ENCODE measurements around the gene EGF.

The EGF gene

DNA sequence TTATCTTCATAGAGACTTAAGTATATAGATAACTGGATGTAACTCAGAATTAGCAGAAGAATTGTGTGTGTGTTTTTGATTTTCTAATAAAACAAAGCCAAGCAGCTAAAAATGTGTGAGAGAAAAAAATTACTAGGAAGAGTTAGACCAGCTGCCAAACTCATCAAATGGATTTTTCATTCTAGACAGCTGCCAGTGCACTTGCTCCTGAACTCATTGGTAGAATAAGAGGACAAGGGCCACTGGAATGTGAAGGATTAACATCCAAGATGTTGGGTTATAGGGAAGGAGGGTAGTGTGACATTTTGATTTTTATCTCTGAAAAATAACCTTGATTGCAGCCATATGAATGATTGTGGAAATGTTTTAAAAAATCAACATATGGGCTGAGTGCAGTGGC lies 49.7 kb downstream of the EGF start:
- DNase-seq (ENCODE audit: low spot score) = no peak

DNA sequence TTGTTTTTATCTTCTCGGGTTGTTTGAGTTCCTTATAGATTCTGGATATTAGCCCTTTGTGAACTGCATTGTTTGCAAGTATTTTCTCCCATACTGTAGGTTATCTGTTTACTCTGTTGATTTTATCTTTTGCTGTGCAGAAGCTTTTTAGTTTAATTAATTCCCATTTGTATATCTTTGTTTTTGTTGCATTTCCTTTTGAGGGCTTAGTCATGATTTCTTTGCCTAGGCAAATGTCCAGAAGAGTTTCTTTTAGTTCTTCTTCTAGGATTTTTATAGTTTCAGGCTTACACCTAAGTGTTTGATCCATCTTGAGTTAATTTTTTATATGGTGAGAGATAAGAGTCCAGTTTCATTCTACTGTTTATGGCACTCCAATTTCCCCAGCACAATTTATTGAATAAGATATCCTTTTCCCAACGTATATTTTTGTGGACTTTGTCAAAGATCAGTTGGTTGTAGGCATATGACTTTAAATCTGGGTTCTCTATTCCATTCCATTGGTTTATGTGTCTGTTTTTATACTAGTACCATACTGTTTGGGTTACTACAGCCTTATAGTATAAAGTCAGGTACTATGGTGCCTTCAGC lies 54.3 kb downstream of the EGF start:
- no peak for DNase-seq (ENCODE audit: low spot score)

DNA sequence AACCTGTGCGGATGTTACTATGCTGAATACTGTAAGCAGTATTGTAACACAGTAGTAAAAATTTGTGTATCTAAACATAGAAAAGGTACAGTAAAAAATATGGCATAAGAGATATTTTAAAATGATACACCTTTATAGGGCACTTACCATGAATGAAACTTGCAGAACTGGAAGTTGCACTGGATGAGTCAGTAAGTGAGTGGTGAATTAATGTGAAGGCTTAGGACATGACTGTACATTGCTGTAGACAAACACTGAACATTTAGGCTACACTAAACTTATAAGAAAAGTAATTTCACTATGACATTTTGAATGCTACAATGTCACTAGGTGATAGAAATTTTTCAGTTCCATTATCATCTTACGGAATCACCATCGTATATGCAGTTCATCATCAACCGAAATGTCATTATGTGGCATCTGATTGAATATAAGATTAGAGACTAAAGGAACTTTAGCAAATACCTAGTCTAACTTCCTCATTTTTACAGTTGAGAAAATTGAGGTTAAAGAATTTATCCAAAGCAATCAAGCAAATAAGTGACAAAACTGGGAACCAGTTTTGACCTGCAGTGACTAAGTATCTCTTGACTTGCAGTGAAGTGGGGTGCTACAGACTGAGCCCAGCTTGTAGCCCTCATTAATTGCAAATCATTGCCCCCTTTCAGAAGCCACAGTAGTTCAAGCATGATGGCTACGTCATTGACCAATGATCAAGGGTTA lies 55.3 kb downstream of the EGF start:
- DNase-seq (ENCODE audit: low spot score) = no peak

DNA sequence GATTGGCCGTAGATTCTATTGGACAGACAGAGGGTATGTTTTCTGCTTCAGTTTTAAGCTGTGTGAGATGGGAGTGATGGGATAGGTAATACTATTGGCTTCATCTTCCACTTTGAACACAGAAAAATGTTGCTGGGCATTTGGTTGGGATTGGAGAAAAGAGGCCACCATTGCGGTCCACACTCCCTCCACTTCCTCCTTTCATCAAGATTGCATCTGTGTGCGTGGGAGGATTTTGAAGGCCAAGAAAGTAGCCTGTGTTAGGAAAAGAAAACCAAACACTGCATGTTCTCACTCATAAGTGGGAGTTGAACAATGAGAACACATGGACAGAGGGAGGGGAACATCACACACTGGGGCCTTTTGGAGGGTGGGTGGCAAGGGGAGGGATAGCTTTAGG lies 56.4 kb downstream of the EGF start:
- no peak for DNase-seq (ENCODE audit: low spot score)

DNA sequence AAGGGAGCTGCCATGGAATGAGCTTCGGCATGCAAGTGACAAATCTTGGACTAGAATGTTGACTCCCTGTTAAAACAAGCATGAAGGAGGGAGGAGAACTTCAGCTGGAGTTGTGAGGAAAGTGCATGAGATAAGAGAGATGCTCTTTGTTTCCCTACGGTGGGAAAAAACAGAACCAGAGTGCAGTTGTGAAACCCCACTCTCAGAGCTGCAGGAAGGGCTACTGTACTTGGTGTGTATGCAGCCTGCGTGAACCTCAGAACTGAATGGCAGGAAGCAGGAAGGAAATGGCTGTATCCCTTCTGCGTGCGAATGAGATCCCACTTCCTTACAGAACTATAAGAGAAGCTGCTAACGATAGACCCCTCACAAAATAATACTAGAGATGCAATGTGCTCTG lies 57.2 kb downstream of the EGF start:
- no peak for DNase-seq (ENCODE audit: low spot score)

DNA sequence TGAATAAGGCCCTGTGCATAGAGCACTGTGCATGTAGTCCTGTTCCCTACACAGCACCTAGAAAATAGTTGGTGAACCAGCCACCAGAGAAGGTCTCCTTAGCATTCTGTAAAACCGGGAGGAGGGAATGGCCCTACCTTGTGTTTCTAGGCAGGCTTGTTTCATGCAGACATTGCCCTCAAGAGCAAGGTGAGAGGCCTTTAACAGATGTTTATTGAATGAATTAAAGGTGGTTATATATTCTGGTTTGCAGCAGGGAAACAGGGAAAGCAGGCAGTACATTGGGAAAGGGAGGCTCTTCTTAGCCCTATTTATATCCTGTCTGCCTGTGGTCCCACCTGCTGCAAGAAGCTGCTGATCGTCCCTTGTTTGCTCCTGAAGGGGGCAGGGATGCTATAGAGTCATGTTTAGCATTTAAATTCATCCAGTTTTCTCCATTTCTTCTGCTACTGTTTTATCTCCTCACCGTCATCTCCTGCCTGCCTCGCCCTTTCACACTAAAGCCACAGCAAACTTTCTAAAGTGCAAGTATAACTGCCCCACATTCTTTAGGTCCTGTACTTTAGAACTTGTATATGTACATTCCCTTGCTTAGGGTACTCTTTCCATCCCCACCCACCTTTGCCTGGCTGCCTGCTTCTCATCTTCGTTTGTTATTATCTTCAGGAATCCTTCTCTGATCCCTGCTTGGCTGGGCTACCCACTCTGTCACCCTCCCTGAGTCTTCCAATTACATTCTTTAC lies 60.3 kb downstream of the EGF start:
- peak; percentile 12 for DNase-seq (ENCODE audit: low spot score)

DNA sequence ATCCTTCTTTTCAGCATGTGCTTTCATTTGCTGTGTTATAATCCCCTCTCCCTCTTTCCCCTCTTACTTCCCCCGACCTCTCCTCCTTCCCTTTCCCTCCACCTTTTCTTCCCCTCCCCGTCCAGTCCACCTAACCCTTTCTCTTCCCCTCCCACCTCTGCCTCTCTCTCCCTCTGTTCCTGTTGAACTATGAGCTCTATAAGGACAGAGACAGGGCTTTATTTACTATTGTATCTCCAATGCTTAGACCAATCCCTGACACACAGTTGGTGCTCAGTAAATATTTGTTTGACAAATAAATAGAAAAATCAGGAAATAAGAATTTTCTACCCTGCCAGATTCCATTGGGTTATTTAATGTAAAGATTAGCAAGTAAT lies 60.8 kb downstream of the EGF start:
- DNase-seq (ENCODE audit: low spot score) = no peak

DNA sequence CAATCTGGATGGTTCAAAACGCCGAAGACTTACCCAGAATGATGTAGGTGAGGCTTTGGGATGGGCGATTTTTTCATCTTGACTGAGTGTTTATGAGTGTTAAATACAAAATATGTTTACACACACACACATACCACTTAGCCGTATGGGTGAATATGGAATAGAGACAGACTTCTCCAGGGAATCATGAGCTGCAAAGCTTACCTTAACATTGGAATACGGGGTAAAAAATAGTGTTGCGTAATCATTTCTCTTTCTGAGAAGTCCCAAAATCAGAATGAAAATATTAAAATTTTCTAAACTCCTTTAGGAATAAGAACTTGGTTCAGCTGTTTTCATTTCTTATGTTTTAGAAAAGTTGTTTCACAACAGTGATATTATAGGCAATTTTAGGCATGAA lies 63.5 kb downstream of the EGF start:
- no peak for DNase-seq (ENCODE audit: low spot score)

DNA sequence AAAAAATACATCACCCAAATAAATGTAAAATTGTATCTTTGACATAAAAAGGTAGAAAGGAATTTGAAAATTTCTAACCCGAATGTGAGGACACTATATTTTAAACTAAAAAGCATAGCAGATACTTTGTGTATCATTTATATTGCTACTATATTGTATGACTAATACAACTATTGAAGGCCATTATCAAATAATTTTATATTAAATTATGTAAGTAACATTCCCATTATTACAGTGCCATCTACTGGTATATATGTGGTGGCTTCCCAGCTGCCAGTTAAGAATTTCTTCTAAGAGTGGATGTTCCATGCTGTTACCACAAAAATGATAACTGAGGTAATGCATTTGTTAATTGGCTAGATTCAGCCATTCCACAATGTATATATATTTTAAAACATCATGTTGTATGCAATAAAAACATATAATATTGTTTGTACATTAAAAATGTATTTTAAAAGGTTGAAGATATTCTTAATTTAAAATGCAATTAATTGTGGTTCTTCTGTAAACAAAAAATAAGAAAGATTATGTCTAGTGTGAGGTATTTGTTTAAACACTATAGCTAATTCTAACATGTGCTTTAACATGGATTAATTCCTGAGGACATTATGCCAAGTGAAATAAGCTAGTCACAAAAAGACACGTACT lies 65.3 kb downstream of the EGF start:
- DNase-seq (ENCODE audit: low spot score) = peak; percentile 20

DNA sequence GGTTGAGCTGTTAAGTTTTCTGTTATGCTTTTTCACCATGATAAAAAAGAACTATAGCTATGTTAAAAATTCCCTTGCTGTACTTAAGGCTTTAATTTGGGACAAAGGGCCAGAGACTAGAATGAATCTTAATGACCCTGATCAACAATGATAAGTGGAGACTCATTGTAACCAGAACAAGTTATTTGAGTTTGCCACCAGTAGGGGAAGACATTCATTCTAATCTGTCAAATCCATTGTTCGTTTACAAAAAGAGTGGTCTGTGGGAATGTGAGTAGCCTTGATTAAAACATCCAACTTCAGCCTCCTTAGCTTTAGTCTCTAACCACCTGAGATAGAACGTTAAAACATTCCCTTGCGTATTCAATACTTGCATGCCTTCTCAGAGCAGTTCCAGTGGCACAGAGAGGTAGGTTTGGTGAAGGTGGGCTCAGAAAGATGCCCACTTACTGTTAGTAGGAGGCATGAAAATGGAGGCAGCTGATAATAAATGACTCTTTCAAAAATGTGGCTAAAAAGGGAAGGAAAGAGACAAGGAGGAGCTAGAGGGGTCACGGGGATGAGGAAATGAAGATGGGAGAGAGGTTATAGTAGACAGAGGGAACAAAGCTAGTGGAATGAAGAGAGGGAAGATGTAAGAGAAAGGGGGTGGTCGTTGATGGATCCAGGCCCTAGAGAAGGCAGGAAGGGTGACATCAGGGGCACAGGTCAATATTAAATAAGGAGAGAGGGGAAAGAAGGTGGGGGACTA lies 66.2 kb downstream of the EGF start:
- no peak for DNase-seq (ENCODE audit: low spot score)

DNA sequence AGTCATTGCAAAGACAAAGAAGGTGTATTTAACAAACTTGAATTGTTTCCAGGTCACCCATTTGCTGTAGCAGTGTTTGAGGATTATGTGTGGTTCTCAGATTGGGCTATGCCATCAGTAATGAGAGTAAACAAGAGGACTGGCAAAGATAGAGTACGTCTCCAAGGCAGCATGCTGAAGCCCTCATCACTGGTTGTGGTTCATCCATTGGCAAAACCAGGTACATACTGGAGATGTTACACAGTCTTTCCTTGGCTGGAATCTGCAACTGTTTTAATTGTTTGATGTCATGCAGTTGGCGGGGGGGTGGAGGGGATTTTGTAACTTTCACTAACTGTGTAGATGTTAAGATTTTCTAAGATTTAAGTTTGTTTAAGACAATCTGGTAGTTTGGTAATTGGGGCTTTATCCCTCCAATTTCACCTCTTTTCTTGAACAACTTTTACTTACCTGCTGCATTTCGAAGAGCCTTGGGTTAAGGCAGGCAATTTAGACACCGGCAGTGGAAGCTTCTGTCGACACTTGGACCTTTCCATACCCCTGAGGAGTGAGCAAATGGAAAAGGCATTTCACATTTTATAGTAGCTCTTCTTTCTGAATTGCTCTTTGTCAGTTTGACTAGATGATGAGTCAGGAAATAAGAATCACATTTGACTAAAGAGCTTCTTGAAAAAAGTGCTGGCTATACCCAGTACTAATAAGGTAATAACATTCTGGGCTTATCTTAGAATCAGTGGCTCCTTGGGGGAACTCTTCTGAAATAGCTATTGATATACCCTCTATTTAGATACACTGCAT lies 67.4 kb downstream of the EGF start:
- no peak for DNase-seq (ENCODE audit: low spot score)

DNA sequence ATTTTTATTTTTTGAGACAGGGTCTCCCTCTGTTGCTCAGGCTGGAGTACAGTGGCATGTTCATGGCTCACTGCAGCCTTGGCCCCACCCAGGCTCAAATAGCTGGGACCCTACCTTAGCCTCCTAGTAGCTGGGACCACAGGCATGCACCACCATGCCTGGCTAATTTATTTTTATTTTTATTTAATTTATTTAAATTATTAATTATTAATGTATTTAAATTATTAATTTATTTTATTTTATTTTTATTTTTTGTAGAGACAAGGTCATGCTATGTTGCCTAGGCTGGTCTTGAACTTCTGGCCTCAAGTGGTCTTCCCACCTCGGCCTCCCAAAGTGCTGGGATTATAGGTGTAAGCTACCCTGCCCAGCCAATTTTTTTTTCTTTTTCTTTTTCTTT lies 69.3 kb downstream of the EGF start:
- no peak for DNase-seq (ENCODE audit: low spot score)

DNA sequence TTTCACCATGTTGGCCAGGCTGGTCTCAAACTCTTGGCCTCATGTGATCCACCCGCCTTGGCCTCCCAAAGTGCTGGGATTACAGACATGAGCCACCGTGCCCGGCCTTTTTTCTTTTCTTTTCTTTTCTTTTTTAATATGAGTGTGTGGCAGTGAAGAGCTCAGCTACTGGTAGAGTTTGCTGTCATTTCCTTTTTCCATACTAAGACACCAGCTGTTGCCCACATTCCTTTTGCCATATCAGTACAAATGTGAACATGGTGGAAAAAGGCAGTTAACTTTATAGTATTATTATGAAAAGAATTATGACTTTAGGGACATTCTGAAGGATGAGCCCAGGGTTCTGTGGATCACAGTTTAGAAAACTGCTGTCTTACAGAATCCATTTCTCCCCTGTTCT lies 69.8 kb downstream of the EGF start:
- DNase-seq (ENCODE audit: low spot score) = no peak

DNA sequence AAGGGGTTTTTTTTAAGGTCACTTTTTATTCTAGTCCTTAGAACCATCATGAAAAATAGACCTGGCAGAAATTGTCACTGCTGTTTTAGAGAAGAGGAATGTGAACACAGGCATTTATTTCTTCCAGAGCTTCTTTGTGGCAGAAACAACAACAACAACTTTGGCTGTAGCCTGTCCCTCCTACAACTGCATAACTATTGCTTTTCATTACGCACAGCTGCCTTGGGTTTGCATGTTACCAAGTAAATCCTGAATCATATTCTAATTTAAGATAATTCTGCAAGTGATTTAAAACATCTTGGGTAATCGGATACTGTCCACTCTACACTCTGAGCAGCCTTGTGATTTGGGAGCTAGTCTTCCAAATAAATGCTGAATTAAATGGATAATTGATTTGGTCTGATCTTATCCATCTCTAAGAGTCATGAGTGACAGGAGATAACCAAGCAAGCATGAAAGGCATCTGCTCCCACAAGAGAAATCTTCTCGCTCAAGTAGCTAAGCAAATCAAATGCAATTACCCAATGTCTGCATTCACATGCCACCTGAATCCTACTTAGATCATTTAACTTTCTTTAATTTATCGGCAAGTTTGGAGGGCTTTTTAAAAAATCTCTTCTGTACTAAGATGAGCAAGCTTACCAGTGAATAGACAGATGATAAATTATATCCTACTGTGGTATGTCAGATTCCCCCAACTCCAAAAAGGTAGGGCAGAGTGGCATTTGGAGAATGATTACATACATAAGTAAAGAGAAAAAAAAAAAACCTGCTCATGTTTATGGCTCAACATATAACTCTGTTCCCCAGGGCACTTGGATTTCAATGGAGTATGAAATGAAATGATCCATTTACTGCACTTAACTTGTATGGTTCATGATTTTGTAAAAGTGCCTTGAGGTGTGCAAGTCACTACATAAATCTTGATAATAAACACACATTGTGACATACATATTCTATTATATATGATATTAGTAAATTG lies 73.6 kb downstream of the EGF start:
- no peak for DNase-seq (ENCODE audit: low spot score)

DNA sequence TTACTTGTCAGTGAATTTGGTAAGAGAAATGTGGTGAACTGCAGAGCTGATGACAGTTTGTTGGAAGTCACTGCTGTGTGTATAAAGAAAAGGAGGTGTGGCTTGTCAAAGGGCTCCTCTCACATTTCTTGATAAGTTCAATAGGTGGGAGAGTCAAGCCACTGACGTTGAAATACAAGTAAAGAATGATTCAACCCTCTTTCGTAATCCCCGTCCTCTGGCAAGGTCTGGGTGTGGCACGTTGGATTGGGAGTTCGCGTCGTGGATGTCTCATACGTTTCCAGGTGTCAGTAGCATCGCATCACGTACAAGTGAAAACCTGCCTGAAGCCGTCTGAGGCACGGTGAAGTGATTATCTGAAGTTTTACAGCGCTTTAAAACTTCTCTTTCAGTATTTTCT lies 76.4 kb downstream of the EGF start:
- DNase-seq (ENCODE audit: low spot score) = no peak

DNA sequence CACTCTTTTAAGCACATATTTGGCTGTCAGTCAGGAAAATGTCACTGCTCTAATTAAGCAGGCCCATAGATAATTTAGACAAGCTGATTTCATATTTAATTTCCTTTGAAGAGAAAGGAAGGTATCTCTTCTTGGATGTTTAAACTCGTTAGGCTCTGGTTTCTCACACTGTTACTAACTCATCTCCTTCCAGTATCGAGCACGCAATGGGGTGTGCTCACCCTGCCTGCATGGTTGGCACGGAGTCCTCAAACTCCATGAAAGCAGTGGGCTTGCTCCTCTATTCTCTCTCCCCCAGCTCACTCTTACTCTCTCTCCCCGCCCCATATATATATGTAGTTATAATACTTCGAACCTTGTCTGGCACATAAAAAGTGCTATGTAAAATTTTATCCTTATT lies 76.9 kb downstream of the EGF start:
- DNase-seq (ENCODE audit: low spot score) = no peak

DNA sequence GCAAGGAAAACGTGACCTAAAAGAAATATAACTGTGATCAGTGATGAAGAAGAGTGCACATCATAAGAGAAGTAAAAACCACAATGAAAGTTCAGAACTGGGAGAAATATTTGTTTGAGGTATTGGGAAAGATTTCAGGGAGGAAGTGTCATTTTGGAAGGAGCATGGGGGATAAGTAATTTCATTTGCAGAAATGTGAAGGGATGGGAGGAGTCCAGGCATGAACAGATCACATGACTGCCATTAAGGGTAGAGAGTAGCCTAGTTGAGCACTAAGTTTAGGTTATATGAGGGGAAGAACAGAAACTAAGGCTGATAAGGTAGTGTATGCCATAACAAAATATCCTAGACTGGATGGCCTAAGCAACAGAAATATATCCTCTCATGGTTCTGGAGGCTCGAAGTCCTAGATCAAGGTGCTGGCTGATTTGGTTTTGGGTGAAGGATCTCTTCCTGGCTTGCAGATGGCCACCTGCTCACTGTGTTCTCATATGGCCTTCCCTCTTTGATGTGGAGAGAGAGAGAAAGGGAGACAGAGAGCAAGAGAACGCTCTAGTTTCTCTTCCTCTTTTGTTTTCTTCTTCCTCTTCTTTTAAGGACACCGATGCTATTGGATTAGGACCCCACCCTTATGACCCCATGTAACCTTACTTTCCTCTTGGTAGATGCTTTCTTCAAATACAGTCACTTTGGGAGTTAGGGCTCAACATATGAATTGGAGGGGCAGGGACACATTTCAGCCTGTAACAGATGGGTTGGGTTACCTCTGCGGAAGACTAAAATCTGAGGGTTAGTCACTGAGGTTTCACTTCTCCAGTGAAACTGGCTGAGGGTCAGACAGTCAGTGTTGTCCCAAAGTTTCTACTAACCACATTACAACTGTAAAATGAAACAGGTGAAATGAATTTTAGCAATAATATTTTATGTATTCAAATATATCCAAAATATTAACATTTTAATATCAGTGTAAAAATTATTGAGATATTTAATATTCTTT lies 77.9 kb downstream of the EGF start:
- no peak for DNase-seq (ENCODE audit: low spot score)

DNA sequence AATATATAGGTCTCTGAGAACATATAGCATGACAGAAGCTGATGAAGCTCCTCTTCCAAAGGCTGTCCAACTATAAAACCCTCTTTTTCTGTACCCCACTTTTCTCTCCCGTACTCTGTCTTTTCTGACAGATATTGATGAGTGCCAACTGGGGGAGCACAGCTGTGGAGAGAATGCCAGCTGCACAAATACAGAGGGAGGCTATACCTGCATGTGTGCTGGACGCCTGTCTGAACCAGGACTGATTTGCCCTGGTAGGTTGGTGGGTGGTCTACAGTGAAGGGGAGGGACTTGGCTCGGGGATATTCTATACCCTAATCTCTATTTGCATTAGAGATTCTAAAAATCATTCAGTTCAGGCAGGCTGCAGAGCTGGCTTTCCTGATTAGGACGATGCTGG lies 80.4 kb downstream of the EGF start:
- DNase-seq (ENCODE audit: low spot score) = no peak

DNA sequence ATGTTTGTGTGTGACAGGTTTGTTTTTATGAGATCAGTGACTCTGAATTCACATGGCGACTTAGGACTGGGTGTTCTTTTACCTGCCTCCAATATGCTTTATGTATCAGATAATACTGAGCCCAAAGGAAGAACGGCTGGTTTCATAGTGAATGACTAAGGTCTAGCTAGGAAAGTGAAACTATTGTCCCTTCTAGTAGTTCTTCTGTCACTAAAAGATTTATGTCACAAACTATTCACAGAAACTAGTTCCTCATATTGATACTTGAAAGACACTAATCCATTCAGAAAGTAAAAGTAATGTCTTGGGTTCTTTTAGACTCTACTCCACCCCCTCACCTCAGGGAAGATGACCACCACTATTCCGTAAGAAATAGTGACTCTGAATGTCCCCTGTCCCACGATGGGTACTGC lies 81.7 kb downstream of the EGF start:
- no peak for DNase-seq (ENCODE audit: low spot score)

Measured in iPS-NIHi11 (cell line).